Measurements from ENCODE around the gene SLC38A8.

DNA sequence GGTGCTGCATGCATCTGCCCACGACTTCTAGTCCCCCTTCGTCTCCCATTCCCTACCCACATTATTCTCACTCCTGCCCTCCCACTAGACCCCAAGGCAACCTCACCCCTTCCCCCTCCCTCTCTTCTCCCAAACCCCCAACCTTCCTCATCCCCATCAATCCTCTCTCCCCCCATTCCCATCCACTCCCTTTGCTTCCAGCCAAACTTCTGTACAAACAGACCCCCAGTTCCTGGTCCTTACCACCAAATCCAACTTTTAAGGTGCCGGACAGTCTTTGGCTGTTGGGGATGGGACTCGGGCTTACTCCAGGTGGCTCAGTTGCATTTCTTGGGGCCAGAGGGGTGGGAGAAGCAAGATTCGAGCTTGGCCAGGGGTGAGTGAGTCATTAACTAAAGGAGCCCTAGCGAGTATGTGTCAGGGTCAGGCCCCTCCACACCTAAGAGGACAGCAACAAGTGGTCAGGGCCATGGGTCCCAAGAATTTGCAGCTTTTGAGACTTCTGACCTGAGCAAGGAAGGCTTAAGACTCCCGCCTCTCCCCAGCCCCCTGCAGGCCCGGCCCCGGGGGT, at the start of gene SLC38A8:
- TF ChIP-seq, protein P1, sequence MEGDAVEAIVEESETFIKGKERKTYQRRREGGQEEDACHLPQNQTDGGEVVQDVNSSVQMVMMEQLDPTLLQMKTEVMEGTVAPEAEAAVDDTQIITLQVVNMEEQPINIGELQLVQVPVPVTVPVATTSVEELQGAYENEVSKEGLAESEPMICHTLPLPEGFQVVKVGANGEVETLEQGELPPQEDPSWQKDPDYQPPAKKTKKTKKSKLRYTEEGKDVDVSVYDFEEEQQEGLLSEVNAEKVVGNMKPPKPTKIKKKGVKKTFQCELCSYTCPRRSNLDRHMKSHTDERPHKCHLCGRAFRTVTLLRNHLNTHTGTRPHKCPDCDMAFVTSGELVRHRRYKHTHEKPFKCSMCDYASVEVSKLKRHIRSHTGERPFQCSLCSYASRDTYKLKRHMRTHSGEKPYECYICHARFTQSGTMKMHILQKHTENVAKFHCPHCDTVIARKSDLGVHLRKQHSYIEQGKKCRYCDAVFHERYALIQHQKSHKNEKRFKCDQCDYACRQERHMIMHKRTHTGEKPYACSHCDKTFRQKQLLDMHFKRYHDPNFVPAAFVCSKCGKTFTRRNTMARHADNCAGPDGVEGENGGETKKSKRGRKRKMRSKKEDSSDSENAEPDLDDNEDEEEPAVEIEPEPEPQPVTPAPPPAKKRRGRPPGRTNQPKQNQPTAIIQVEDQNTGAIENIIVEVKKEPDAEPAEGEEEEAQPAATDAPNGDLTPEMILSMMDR (conservative IDR thresholded peaks at IDR 0.05), result no peak
- TF ChIP-seq ZFX (IDR thresholded peaks at IDR 0.05), result no peak
